Mesenteric fat pad (tissue), 1 donor: ENCODE data around the gene ATP11A. TPM values are rescaled to one million over a fixed set of nuclear protein-coding genes. Genes with fewer than 3 reads are reported as not detected.

Experiments
- DNase-seq: peaks from one replicate; pipeline ENCODE4 v3.0.0-alpha.2; 2020; ENCODE audit warnings: low spot score
- total RNA-seq: library from RNA; stranded (reverse); fragmentation: NEBNext Ultra II Directional; extraction: Animal tissue kit (Norgen Biotek cat#: 25700); gene quantifications from one replicate; pipeline ENCODE4 v1.2.1, GENCODE V29; 2021
- donor health status: DM: yes; HTN: yes; CAD: no.

ATP11A gene
- total RNA-seq, 1 donor from 2014 or later: 63.5 TPM

DNA sequence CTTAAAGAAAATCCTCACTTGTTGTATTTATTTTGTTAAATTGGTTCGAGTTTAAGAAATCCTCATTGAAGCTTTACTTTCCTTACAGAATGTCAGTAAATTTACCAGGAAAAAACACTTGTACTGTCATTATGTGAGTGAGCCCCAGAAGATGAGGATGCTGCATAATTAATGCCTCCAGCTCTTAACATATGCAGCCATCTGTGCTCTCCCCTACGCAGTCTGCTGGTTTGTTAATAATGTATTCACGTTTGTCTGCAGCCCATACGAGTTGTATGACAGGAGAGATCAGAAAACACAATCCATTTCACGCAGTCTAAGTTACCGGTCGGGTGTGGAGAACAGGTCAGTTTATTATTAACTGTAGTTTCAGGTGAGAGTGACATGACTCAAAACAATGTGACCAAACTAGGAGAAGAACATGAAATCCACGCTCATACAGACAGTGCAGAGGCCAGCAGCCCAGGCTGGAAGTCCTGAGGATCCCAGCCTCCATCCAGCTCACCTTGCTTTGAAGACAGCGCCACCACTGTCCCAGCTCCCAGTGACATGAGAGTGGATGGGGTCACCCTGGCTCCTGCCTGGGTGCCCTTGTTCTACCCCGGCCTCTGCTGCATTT lies 19.8 kb upstream of the ATP11A start:
- peak; percentile 43 for DNase-seq

DNA sequence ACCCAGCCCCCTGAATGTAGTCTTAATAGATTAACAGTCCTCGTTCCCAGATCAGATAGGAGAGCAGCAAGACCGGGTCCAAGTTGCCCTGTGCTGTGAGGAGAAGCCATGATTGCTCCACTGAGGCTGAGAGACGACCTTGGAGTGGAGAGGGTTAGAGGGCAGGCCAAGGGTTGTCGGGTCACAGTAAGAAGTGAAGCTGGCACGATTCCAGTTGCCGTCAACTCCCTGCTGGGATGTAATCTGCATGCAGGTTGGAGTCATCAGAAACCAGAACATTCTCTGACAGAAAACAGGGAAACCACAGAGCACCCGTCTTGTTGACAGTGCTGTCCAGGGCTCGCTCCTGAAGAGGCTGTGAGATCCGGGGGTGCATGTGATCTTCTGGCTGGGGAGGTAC lies 19.0 kb upstream of the ATP11A start:
- peak; percentile 65 for DNase-seq

DNA sequence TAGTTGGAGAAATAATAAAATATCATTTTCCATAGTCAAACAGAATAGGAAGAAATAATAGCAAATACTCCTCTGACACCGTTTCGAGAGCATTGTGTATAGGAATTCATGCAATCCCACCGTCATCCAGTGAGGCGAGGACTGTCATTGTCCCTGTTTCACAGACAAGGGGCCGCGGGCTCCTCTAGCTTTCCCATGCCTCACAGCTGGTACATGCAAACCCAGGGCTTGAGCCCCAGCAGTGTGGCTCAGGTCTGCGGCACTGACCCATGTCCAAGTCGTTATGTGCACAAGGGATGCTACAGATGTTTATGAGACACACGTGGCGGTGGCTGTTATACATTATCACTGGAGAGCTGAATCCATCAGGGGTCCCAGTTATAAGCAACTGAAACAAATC lies 18.5 kb upstream of the ATP11A start:
- DNase-seq: peak; percentile 55

DNA sequence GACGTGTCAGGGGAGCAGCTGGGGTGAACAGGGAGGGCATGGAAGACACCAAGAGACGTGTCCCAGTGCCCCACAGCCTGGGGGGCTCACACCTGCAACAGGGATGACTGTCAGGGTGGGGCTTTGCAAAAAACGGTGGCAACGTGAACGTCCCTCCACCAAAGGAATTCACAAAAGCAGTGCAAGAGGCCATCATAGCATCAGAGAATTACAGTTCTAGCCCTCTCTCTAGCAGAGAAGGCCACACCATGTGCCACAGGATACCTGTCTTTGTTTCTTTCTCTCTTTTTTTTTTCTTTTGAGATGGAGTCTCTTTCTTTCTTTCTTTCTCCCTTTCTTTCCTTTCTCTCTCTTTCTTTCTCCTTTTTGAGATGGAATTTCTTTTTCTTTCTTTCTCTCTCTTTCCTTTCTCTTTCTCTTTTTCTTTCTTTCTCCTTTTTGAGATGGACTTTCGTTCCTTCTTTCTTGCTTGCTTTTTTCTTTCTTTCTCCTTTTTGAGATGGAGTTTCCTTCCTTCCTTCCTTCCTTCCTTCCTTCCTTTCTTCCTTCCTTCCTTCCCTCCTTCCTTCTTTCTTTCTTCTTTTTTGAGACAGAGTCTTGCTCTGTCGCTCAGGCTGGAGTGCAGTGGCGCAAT lies 17.1 kb upstream of the ATP11A start:
- no peak for DNase-seq

DNA sequence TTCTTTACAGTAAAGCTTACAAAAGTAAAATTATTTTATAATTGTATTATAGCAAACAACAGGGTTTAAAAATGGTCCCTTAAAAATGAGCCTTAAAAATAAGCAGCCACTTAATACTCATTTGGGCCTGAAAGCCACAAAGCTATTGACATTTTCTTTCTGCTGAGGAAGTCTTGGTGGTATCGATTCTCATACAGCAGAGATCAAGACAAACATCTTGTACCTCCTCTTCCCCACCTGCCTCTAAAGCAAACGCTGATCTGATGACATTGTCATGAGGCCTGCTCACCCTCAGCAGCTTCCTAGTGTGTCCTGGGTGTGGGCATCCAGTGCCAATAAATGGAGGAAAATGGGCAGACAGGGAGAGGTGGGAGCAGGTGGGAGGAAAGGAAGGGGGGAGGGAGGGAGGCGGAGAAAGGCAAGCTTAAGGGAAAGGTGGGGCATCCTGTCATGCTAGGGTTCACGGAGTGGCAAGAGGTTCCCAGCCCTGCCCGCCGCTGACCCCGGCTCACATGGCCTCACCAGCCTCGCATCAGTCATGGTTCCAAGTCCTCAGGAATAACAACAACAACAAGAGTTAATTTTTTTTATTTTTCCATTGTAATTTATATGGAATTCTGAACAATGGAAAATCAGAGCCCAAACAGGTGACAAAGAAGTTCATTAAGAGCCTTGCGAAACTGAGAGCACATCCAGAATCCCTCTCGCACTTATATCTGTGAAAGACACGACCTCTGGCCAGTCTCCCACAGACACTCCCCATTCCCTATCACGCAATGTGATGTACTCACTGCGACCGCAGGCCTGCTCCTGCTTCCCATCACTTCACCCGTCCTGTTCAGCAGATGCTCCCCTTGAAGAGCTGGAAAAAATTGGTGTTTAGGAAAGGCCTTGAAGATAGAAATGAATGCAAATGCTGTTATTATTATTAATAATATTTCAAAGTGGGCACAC lies 15.1 kb upstream of the ATP11A start:
- DNase-seq: peak; percentile 73

DNA sequence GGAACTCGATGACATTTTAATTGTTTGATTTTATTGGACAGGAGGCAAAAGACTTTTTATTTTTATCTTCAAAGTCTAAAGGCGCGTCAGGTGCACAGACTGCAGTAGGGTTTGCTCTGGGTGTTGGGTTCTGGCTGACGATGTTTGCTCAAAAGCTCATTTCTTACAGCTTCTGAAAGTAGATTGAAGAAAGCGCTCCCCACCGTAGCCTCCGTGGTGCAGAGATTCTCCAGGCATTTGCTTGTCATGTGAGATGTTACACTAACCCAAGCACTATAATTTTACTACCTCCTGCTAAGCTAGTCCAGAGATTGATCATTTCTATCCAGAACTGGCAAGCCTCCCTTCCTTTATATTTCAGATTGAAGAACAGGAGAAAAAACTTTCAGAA lies 14.5 kb upstream of the ATP11A start:
- peak; percentile 41 for DNase-seq

DNA sequence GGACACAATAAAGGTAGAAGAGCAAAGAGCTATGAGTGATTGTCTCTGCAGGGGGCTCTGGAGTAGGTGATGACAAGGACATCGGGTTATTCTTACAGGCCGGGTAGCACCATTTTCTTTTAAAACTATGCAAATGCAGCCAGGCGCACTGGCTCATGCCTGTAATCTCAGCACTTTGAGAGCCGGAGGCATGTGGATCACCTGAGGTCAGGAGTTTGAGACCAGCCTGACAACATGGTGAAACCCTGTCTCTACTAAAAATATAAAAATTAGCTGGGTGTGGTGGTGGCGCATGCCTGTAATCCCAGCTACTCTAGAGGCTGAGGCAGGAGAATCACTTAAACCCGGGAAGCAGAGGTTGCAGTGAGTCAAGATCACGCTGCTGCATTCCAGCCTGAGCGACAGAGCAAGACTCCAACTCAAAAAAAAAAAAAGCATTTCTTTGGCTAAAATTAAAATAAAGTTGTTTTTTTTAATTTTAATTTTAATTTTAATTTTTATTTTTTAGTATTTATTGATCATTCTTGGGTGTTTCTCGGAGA lies 12.3 kb upstream of the ATP11A start:
- DNase-seq: peak; percentile 5

DNA sequence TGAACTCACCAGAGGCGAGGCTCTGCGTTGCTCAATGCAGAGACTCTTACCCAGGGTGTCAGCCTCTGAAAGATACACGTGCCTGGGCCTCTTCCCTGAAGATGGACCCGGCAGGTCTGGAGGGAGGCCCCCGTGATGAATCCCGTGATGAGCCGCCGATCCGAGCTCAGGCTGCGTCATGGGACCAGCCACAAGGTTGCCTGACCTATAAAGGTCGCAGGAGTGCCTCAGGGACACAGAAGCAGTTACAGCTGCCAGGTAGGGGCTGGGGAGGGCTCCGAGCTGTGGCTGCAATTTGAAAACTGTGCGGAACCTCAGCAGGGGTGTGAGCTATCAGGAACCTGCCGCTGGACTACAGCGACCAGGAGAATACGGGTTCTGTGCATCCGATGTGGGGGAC lies 10.5 kb upstream of the ATP11A start:
- DNase-seq: peak; percentile 82

DNA sequence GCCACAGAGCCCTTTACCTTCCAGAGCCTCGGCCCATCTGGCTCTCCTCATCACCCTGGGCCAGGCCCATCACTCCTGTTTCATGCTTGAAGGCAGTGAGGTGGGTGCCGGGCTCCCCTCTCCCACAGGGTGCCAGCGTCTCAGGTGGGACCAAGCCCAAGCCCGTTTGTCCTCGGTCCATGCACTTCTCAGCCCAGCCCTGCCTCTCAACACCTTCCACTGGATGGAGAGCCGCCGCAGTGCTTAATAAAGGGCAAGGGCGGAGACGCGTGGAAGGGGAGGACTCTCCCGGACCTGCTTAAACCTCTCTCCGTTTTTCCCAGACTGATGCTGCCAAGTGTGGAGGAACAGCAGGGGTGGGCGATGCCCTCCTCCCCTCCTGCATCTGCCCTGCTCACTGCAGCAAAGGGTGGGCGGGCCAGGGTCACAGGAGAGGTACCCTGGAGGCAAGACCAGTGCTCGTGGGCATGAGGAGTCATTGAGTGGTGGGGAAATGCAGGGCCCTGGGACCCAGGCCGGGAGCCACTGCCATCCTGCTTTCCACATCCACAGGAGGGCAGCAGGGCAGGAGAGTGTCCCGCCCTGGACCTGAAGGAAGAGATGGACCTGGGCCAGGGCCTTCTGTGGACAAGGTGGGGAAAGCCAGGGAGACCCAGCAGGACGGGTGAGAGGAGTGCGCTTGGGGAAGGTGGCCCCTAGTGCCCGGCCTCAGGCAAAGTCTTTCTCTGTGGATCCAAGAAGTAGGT lies 9.7 kb upstream of the ATP11A start:
- peak; percentile 81 for DNase-seq

DNA sequence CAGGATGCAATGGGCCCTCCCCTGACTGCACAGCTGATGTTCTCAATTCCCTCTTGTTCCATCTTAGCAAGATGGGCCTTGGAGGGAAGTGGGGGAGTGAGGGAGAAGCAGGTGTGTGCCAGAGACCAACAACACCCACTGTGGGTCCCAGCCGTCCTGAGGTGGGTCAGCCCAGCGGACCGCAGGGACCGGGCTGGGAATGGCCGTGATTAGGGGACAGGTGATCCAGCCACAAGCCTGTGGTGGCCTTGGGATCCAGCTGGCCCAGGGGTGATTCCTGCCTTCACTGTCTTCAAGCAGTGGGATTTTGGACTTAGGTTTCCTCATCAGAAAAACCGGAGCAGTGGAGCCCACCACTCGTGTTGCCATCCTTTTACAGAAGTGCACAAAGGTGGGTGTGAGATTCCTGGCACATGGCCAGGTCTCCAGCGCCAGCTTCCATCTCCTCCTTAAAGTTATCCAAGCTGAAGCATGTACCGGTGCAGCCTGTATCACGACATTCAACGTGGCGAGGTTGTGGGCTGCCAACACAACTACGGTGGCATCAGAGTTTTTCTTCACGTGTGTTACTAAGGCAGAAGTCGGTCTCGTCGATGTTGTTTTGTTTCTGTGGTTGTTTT lies 9.0 kb upstream of the ATP11A start:
- DNase-seq: peak; percentile 85

DNA sequence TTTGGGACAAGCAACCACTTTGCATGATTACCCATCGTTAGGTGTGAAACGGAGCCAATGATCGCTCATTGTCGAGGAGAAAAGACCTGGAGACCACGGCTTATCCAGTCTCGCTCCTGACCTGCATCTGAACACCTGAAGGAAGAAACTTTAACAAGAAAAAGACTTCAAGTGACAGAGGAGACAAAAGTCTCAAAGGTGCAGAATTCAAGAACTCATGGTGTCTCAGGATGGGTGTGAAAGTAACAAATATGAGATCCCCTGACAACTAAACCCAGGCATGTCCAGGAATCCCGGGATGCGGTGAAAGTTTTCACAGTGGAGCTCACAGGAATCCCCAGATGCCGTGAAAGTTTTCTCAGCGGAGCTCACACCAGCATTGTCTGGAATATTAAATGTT lies 6.3 kb upstream of the ATP11A start:
- DNase-seq: peak; percentile 55

DNA sequence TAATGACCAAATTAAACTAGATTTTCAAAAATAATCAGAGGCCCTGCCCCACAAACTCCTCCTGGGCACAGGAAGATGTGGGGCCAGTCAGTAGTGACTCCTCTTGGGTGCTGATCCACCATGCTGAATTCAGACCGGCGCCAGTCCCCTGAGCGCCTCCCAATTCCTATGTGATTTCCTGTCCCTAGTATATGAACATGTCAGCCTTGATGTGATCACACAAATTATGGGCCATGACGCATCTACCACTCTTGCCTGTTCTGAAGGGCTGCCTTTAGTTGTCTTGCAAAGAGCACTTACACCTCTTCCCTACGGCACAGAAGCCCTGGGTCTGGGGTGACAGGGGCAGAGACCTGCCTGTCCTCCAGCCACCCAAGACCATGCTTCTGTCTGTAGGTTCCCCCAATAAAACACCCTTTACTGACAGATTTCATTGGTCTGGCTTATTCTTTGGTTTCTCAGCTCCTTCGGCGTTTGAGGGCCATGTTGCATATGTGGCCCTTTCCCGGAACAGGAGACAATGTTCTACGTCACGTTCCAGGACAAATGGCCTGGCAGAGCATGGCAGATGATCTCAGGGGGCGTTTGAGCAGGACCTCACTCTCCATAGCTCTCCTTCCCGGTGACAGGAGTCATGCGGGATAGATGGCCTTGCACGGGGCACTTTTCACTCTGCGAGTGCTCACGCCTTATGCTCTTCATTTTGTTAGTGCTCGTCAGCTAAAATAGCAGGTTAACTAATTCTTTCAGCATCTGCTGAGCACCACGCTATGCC lies 5.6 kb upstream of the ATP11A start:
- peak; percentile 68 for DNase-seq

DNA sequence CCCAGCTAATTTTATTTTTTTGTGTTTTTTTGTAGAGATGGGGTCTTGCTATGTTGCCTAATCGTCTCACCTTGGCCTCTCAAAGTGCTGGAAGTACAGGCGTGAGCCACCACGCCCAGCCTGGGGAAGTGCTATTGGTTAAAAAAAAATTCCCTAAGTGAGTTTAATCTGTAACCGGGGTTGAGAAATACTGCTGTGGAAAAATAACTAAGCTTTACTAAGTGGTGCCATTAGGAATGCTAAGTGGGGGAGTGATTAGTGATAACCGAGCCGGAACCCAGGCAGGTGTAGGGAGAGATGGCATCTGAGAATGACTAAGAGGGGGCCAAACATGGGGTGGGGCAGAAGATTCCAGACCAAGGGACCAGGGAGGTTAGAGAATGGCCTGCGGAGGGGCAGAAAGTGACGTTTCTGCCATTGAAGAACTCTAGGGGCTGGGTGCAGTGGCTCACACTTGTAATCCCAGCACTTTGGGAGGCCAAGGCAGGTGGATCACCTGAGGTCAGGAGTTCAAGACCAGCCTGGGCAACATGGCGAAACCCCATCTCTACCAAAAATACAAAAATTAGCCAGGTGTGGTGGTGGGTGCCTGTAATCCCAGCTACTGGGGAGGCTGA lies 4.5 kb upstream of the ATP11A start:
- DNase-seq: peak; percentile 11

DNA sequence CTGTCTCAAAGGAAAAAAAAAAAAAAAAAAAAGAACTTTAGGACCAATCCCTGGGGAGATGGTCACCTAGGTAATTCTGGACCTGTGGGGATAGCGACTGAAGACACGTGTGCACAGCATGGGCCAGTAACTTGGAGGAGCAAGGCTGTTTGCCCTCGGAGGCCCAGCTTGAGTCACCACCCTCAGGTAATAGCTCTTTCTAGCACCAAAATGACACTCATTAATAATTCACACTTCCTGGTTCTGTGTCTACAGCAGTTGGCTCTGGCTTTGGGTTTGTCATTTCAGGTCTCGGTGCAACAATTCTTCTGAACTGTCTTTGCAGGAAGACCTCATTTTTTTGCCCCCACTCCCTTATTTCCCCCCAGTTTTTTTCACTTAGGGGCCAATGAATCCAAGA lies 3.9 kb upstream of the ATP11A start:
- DNase-seq: peak; percentile 33

DNA sequence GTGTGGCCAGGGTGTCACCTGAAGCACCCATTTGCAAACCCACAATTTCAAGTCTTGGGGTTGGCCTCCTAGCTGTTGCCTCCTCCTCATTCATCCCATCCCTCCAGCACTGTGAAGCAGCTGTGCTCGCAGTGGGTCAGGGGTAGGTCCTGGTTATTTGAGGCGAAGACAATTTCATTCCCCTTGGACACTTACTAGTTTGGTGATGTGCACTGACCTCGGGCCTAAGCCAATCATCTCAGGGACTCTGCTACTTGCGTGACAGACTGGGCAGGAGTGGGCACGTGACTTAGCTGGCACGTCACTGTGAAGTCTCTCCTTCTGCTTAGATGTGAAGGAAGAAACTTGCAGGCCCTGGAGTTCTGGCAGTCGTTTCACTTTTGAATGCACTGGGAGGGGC lies 3.5 kb upstream of the ATP11A start:
- peak; percentile 57 for DNase-seq

DNA sequence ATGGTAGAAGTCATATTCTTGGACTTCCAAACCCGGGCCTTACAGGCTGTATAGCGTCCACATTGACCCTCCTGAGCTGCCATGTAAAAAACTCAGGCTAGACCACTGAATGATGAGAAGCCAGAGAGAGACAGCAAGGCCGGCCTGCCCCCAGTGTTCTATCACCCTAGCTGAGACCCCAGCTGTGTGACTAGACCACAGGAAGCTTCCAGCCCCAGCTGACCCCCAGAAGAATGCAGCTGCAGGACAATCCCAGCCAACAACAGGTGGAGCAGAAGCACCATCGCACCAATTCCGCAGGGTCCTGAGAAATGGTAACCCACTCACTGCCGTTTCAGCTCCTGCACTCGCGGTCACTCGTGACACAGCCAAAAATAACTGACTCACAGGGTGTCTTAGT lies 2.9 kb upstream of the ATP11A start:
- peak; percentile 76 for DNase-seq

DNA sequence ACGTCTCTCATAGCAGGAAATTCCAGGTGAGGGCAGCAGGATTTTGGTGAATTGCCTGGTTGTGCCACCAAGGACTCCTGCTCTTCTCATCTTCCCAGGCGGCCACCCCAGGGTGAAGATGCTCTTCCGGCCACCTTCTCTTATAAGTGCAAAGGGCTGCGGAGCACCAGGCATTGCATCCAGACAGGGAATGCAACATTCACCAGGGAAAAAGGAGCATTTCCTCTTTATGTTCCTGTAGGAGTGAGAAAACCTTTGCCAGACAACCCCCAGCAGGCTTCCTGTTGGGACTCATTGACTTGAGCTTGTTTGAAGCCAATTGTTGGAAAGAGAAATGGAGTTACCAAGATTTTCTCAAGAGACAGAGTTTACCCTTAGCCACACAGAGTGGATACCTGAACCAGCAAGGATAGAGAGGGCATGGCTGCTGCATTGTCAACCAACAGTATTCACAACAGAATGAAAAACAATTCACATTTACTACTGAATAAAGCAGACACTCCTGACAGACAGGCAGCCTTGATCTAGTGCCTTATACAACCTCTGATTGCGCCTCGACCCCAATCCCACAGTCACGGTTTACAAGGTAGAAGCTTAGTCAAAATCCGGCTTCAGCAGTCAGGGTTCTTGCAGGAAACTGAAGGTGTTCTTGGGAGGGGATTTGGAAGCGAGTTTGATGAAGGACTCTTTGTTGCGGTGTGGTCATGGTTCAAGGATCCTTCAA lies 1.8 kb upstream of the ATP11A start:
- peak; percentile 33 for DNase-seq

DNA sequence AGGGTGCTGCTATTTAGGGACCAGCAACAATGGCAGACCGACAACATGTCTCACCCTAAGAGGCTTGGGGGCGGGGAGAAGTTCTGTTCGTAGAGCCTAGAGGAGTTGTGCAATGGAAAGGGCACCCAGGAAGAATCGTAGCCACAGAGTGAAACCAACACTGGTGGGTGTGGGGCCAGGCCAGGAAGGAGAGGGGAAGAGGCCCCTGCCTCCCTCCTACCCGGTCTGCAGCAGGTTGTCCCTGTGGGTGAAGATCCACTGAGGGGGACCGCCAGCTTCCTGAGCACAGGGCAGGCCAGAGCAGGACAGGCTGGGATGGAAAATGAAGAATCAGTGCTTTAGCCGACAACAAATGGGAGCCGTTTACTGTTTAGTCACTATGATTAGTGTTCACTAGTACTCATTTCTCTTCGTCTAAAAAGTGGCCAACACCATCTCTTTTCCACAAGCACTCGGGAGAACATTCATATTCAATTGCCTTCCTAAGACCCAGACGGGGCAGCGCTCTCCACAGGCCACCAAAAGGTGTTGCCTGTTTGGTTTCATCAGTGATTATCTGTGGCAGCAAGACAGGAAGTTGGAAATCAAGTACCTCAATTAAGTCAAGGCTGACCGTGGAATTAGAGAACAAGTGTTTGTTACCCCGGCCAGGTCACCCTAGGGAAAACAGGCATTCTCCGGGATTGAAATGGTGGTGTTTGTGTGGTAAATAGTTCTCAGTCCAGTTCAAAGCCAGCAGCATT lies 1.1 kb upstream of the ATP11A start:
- DNase-seq: peak; percentile 86
